H1 (cell line): ENCODE measurements around the gene IFT74. TPM values are rescaled to one million over a fixed set of nuclear protein-coding genes. Genes with fewer than 3 reads are reported as not detected.

Experiments
- CTCF ChIA-PET: fragments of 300-600 bp; sonication (Branson Sonifier 250); formaldehyde crosslinking; loops from one replicate; lab custom pipeline; 2021; ENCODE audit not compliant: partially characterized antibody; lab: Charles Lee
- POLR2A ChIA-PET: fragments of 300-600 bp; sonication (Branson Sonifier 250); formaldehyde crosslinking; loops from one replicate; lab custom pipeline; 2021; ENCODE audit warnings: inconsistent platforms; ENCODE audit not compliant: partially characterized antibody; lab: Charles Lee
- DNase-seq, 2 experiments: peaks; one replicate each; pipeline versions ENCODE4 v3.0.0 to v3.0.0-alpha.2; 2010 to 2022; ENCODE audit warnings: low spot score in 2 of 2, low read depth in 1 of 2, mixed read lengths in 1 of 2
- FAIRE-seq: peaks from 2 replicates; lab custom pipeline; 2011; peaks lifted over from hg19 to GRCh38; lab: Jason Lieb, UNC
- H2AFZ ChIP-seq: 2 replicates; pipeline ENCODE4 v1.8.1; 2012; ENCODE audit warnings: low read length, inconsistent platforms
- H2AK5ac ChIP-seq: 2 replicates; pipeline ENCODE4 v1.6.1; 2013; ENCODE audit warnings: low read depth, low read length
- H2BK120ac ChIP-seq: replicated peaks from 2 replicates; pipeline ENCODE3; 2013; ENCODE audit warnings: low read depth, low read length, inconsistent platforms
- H2BK12ac ChIP-seq: 2 replicates; pipeline ENCODE4 v1.6.1; 2013; ENCODE audit warnings: low read depth, low read length
- H2BK15ac ChIP-seq: 2 replicates; pipeline ENCODE4 v1.6.1; 2013; ENCODE audit warnings: low read length
- H2BK20ac ChIP-seq: 2 replicates; pipeline ENCODE4 v1.6.1; 2013; ENCODE audit warnings: low read length
- H2BK5ac ChIP-seq: 2 replicates; pipeline ENCODE4 v1.6.1; 2013; ENCODE audit warnings: low read depth, low read length
- H3K14ac ChIP-seq: 2 replicates; pipeline ENCODE4 v1.6.1; 2013; ENCODE audit warnings: inconsistent platforms; ENCODE audit not compliant: insufficient read length
- H3K18ac ChIP-seq: 2 replicates; pipeline ENCODE4 v1.6.1; 2013; ENCODE audit warnings: low read length; ENCODE audit errors: extremely low read depth
- H3K23ac ChIP-seq: 2 replicates; pipeline ENCODE4 v1.6.1; 2013; ENCODE audit warnings: inconsistent platforms; ENCODE audit not compliant: insufficient read length
- H3K23me2 ChIP-seq: 2 replicates; pipeline ENCODE4 v1.6.1; 2013; ENCODE audit warnings: low read depth, low read length
- H3K27ac ChIP-seq: 2 replicates; pipeline ENCODE4 v1.6.1; 2011; ENCODE audit warnings: low read depth, low read length, inconsistent platforms
- H3K27me3 ChIP-seq, 4 experiments: replicated peaks in 1 of 4; 1 replicate in 1 of 4; 2 replicates in 3 of 4; pipeline versions ENCODE4 v1.6.1 to v1.8.1; 2011 to 2013; ENCODE audit warnings: low read length in 3 of 4, mild to moderate bottlenecking in 3 of 4, inconsistent platforms in 2 of 4, mixed read lengths in 2 of 4, moderate library complexity in 1 of 4; ENCODE audit not compliant: control insufficient read depth in 3 of 4, insufficient read depth in 3 of 4; ENCODE audit errors: extremely low read depth in 1 of 4
- H3K36me3 ChIP-seq, 4 experiments: 2 replicates each; pipeline versions ENCODE4 v1.6.1 to v1.8.1; 2011 to 2013; ENCODE audit warnings: mild to moderate bottlenecking in 4 of 4, low read length in 3 of 4, moderate library complexity in 2 of 4, control low read depth in 1 of 4, inconsistent platforms in 1 of 4; ENCODE audit not compliant: insufficient read depth in 4 of 4, control insufficient read depth in 2 of 4
- H3K4ac ChIP-seq: replicated peaks from 2 replicates; pipeline ENCODE3; 2013; ENCODE audit warnings: low read length, low read depth, mixed read lengths, inconsistent platforms; ENCODE audit not compliant: insufficient read length
- H3K4me1 ChIP-seq, 4 experiments: replicated peaks in 1 of 4; 1 replicate in 1 of 4; 2 replicates in 3 of 4; pipeline versions ENCODE4 v1.6.1 to v1.8.1; 2011 to 2013; ENCODE audit warnings: low read length in 3 of 4, inconsistent platforms in 2 of 4, mixed read lengths in 1 of 4; ENCODE audit not compliant: insufficient read depth in 4 of 4, control insufficient read depth in 3 of 4
- H3K4me2 ChIP-seq, 2 experiments: 2 replicates each; pipeline versions ENCODE4 v1.6.1 to v1.8.1; 2011 to 2013; ENCODE audit warnings: low read depth in 2 of 2, low read length in 2 of 2, control low read depth in 1 of 2, inconsistent platforms in 1 of 2, mild to moderate bottlenecking in 1 of 2; ENCODE audit not compliant: insufficient read depth in 1 of 2
- H3K4me3 ChIP-seq, 4 experiments: fragments of 200-600, 300-600 bp in 1 of 4; sonication (generic), shearing (Covaris generic), sonication (Bioruptor Twin) in 1 of 4; 2 replicates each; pipeline versions ENCODE4 v1.5.1 to v1.8.1; 2011 to 2016; ENCODE audit warnings: low read length in 4 of 4, low read depth in 3 of 4, control low read depth in 2 of 4, inconsistent platforms in 2 of 4, mild to moderate bottlenecking in 2 of 4, mixed read lengths in 1 of 4, moderate library complexity in 1 of 4; ENCODE audit not compliant: insufficient read depth in 2 of 4; ENCODE audit errors: extremely low read depth in 1 of 4
- H3K56ac ChIP-seq: replicated peaks from 2 replicates; pipeline ENCODE3; 2013; ENCODE audit warnings: low read depth, mild to moderate bottlenecking, mixed read lengths, low read length, inconsistent platforms; ENCODE audit not compliant: insufficient read length
- H3K79me1 ChIP-seq: 2 replicates; pipeline ENCODE4 v1.6.1; 2013; ENCODE audit warnings: low read depth, low read length, control low read depth
- H3K79me2 ChIP-seq, 2 experiments: 2 replicates each; pipeline versions ENCODE4 v1.6.1 to v1.8.1; 2012 to 2013; ENCODE audit warnings: low read length in 2 of 2, mild to moderate bottlenecking in 2 of 2, inconsistent platforms in 1 of 2; ENCODE audit not compliant: insufficient read depth in 2 of 2, control insufficient read depth in 1 of 2
- H3K9ac ChIP-seq, 4 experiments: replicated peaks in 1 of 4; 1 replicate in 1 of 4; 2 replicates in 3 of 4; pipeline versions ENCODE4 v1.6.1 to v1.8.1; 2011 to 2013; ENCODE audit warnings: low read depth in 3 of 4, low read length in 3 of 4, control low read depth in 2 of 4, mild to moderate bottlenecking in 2 of 4, moderate library complexity in 2 of 4, inconsistent platforms in 1 of 4; ENCODE audit errors: extremely low read depth in 1 of 4
- H3K9me3 ChIP-seq, 2 experiments: 2 replicates each; pipeline versions ENCODE4 v1.6.1 to v1.8.1; 2012 to 2013; ENCODE audit warnings: mild to moderate bottlenecking in 2 of 2, moderate library complexity in 2 of 2, control low read depth in 1 of 2, inconsistent platforms in 1 of 2, low read depth in 1 of 2, low read length in 1 of 2, mixed read lengths in 1 of 2; ENCODE audit not compliant: insufficient read depth in 2 of 2
- H4K20me1 ChIP-seq, 2 experiments: replicated peaks in 1 of 2; 2 replicates each; pipeline versions ENCODE3 to v1.8.1; 2011 to 2013; ENCODE audit warnings: inconsistent platforms in 2 of 2, low read length in 2 of 2, mild to moderate bottlenecking in 1 of 2; ENCODE audit not compliant: insufficient read depth in 2 of 2, control insufficient read depth in 1 of 2
- H4K5ac ChIP-seq: 2 replicates; pipeline ENCODE4 v1.6.1; 2013; ENCODE audit warnings: low read length, low read depth, mixed read lengths, inconsistent platforms; ENCODE audit not compliant: insufficient read length
- H4K8ac ChIP-seq: 2 replicates; pipeline ENCODE4 v1.8.0; 2013; ENCODE audit warnings: mild to moderate bottlenecking, moderate library complexity, low read length, inconsistent platforms; ENCODE audit not compliant: insufficient read depth; ENCODE audit errors: extremely low read depth
- H4K91ac ChIP-seq: replicated peaks from 2 replicates; pipeline ENCODE3; 2013; ENCODE audit warnings: low read length, mixed read lengths, inconsistent platforms; ENCODE audit not compliant: insufficient read length
- MAFK ChIP-seq: IDR thresholded peaks from 2 replicates; pipeline ENCODE4 v1.6.1; 2012; ENCODE audit warnings: low read depth, mild to moderate bottlenecking, improper control_type of control experiment, low read length
- RBBP5 ChIP-seq: IDR thresholded peaks from 2 replicates; pipeline ENCODE4 v1.7.1; 2012; ENCODE audit warnings: low read depth, mild to moderate bottlenecking, inconsistent platforms, low read length, moderate library complexity, borderline replicate concordance
- SP2 ChIP-seq: IDR thresholded peaks from 2 replicates; pipeline ENCODE4 v1.6.1; 2012; ENCODE audit warnings: mild to moderate bottlenecking, low read length, inconsistent platforms
- polyA plus RNA-seq, 7 experiments: library from polyadenylated mRNA; depleted of rRNA in 3 of 7; stranded (reverse) in 5 of 7; unstranded in 2 of 7; fragments of >200 nt in 5 of 7; fragments of 200-250 nt in 2 of 7; gene quantifications; 1 replicate in 5 of 7; 2 replicates in 1 of 7; 4 replicates in 1 of 7; pipeline versions ENCODE4 v1.2.1 to v1.2.3, GENCODE V29; 2011 to 2013; ENCODE audit warnings: missing spikeins in 2 of 7, mixed read lengths in 2 of 7
- total RNA-seq: library from RNA; stranded (reverse); fragmentation: NEBNext Ultra II Directional; extraction: Animal tissue kit (Norgen Biotek cat#: 25700); gene quantifications from 2 replicates; pipeline ENCODE4 v1.2.1, GENCODE V29; 2021

Gene IFT74
- total and polyA plus RNA-seq, 2 of the 8 experiments (the other 6 are each of a cell fraction or from before 2014, with no cell fraction given), result 4.4 to 17.8 TPM

- Histone ChIP-seq H3K79me2 (peaks cover 15 to 71% of the 10 kb centered on the region in 2 experiments), H3K4me2 (no peak overlapping the region), H4K5ac (no peak overlapping the region), H2BK12ac (no peak overlapping the region), H4K20me1 (peaks cover 0 to 6% of the 10 kb centered on the region in 2 experiments), H4K8ac (no peak overlapping the region), H3K4ac (no peak overlapping the region), H2AFZ (no peak overlapping the region), H3K9me3 (peaks cover 0 to 3% of the 10 kb centered on the region in 2 experiments; a peak in 1 of 4 replicates)
- ChIA-PET POLR2A (interaction anchor here (1.4 to 1.8 kb wide), 3 partner anchors 12 to 40 kb away, joined by 6 to 7 read pairs (median 7); partner anchors contain the start of genes IFT74 and PLAA), CTCF (interaction anchor here (0.6 to 1.3 kb wide), 4 partner anchors 9 to 385 kb away, joined by 3 to 5 read pairs (median 4); no protein-coding TSS in a partner anchor)
- no peak for TF ChIP-seq SP2
- no peak for TF ChIP-seq RBBP5
- peak; percentile 50; the same call in 1 of the 2 replicates for TF ChIP-seq MAFK
- TF ChIP-seq, all 59 proteins: peak for 1
- Histone ChIP-seq H3K14ac (no peak overlapping the region), H2BK15ac (no peak overlapping the region), H3K36me3 (no peaks in the 10 kb centered on the region; a peak in 2 of 8 replicates), H3K56ac (no peak overlapping the region), H3K27me3 (no peaks in the 10 kb centered on the region), H4K91ac (no peak overlapping the region), H2BK20ac (no peak overlapping the region), H3K27ac (no peak overlapping the region), H2BK5ac (no peak overlapping the region; the same call in 1 of the 2 replicates), H3K23me2 (no peaks in the 10 kb centered on the region), H3K18ac (no peak overlapping the region), H3K9ac (no peak overlapping the region), H3K4me3 (no peak overlapping the region), H3K4me1 (peaks cover 0 to 6% (median 3%) of the 10 kb centered on the region in 4 experiments; a peak in 4 of 7 replicates), H2BK120ac (no peak overlapping the region), H3K79me1 (peaks cover 5% of the 10 kb centered on the region), H2AK5ac (no peak overlapping the region), H3K23ac (no peak overlapping the region)
- no peak for FAIRE-seq
- no peak for DNase-seq
Observed at GRCh38 chr9:26935847-26936246, 20.4 kb upstream of the IFT74 start.
